Right renal pelvis (tissue), 4 donors: ENCODE results near the gene MYO1G. TPM values are rescaled to one million over a fixed set of nuclear protein-coding genes. Genes with fewer than 3 reads are reported as not detected.

Experiments used
- DNase-seq, 4 donors: peaks; one replicate each; pipeline ENCODE4 v3.0.0-alpha.2; 2013; ENCODE audit warnings: low read depth in 4 of 4, low spot score in 3 of 4, missing footprints in 1 of 4
- polyA plus RNA-seq, 4 donors: library from polyadenylated mRNA; unstranded; fragments of 120-200 nt; gene quantifications; one replicate each; pipeline ENCODE4 v1.2.1, GENCODE V29; 2013; ENCODE audit not compliant: insufficient read length in 4 of 4

The MYO1G gene
- polyA plus RNA-seq, 4 donors = 0.31 to 0.60 (median 0.47) TPM

- no peak for DNase-seq
Measured at GRCh38 chr7:44981035-44981706, 2.4 kb upstream of the MYO1G start.

DNA sequence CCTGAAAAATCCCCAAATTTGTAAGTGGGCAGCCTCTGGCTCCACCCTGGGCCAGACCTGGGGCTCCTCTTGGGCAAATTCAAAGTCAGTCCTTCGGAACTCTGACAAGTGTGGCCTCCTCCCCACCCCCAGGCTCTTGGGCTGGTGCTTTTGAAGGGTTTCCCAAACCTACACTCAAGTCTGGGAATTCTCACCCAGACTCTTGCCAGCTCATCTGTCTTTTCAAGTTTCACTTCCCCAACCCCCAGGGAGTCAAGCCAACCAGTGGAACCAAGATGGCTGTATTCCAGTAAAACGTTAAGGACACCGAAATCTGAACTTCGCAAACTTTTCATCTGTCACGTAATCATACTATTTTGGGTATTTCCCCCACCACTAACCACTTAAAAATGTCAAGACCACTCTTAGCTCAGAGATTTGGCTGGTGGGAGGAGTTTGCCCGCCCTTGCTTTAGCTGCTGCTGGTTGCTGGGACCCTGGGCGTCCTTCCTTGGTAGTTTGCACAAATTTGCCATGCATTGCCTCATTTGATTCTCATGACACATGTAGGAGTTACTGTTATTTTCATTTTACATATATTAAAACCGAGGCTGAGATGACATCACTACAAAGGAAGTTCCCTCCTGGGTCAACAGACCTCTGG is 1.7 kb upstream of the MYO1G start:
- no peak for DNase-seq

- no peak for DNase-seq
Measured at GRCh38 chr7:44979481-44980392, 922 bp upstream of the MYO1G start.

GRCh38 chr7:44977959-44978335 is 868 bp downstream of the MYO1G start:
- DNase-seq = no peak

- DNase-seq = no peak
Measured at GRCh38 chr7:44977304-44977958, 1.4 kb downstream of the MYO1G start.

GRCh38 chr7:44976746-44977196 is 2.0 kb downstream of the MYO1G start:
- no peak for DNase-seq

DNA sequence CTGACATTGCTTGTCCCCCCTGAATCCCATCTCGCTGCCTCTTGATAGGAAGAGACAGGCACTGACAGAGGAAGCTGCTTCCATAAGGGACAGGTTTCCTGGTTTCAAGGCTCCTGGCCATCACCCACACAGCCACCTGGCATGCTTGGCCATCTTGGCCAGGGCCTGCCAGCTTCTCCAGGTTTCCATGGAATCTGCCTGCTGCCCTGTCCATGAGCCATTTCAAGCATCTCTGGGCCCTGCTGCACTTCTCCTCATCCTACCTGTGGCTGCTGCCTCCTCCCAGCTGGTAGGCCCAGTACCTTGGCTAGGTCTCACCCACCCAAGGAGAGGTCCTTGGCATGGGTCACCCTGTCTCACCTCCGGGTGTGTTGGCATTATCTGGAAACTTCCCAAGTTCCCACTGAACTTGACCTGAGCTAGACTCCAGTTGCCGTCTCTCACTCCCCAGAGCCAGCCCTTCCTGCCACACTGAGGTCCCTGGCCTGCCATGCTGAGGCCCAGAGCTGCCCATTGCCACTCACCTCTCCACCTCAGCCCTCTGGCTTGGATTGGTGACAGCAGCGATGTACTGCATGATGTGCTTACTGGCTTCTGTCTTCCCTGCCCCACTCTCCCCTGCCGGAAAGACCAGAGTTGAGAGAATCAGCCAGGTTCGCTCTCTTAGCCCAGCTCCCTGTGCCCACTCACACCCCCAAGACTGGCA is 2.6 kb downstream of the MYO1G start:
- no peak for DNase-seq

- DNase-seq = no peak
Measured at GRCh38 chr7:44975331-44976039, 3.3 kb downstream of the MYO1G start.

DNA sequence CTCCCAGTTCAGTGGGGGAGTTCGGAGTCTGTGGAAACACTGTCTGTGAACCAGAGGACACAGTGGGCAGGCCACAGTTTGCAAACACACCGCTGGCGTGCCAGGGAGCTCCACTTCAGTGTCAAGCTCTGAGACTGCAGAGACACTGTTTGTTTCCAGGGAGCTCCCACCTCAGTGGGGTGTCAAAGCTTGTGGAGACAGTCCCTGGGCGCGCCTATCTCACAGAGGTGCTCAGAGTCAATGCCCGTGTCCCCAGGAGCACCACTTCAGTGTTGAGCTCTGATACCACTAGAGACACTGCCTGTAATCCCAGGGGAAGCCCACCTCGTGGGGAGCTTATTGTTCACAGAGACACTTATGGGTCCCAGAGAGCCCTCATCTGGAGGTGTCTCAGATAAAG is 4.3 kb downstream of the MYO1G start:
- no peak for DNase-seq

- DNase-seq = no peak
Measured at GRCh38 chr7:44973610-44974401, 5.0 kb downstream of the MYO1G start.

DNA sequence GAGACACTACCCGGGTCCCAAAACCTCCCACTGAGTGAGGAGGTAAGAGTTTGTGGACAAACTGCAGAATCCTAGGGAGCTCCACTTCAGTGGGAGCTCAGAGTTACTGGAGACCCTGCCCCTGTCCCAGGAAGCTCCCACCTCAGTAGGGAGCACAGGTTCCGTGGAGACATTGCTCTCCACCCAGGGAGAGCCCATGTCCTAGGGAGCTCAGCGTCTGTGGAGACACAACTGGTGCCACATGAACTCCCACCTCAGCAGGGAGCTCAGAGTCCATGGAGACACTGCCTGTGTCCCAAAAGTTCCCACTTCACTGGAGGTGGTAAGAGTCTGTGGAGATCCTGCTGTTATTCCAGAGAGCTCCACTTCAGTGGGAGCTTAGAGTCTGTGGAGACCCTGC is 6.3 kb downstream of the MYO1G start:
- no peak for DNase-seq

DNA sequence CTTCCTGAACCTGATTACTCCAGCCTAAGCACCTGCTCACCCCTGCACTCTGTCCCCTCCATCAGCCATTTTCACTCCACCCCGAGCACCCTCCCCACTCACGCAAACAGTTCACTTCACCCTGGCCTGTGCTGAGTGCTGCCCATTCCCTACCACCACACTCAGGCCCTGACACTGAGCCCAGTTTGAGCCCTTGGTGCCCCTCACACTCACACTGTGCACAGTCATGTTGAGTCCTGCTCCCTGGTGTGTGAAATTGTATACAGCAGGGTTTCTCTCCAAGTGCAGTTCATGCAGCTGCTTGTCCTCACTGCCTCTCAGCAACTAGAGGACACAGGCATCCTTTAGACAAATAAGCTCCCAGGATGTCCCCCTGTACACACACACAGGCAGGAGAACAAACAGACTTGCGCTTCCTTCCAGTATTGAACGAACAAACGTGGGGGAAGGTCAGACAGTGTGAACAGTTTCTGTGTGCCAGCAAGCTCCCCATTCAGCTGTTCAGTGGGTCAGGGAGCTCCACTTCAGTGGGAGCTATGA is 6.8 kb downstream of the MYO1G start:
- no peak for DNase-seq

- no peak for DNase-seq
Measured at GRCh38 chr7:44971188-44971901, 7.5 kb downstream of the MYO1G start.

DNA sequence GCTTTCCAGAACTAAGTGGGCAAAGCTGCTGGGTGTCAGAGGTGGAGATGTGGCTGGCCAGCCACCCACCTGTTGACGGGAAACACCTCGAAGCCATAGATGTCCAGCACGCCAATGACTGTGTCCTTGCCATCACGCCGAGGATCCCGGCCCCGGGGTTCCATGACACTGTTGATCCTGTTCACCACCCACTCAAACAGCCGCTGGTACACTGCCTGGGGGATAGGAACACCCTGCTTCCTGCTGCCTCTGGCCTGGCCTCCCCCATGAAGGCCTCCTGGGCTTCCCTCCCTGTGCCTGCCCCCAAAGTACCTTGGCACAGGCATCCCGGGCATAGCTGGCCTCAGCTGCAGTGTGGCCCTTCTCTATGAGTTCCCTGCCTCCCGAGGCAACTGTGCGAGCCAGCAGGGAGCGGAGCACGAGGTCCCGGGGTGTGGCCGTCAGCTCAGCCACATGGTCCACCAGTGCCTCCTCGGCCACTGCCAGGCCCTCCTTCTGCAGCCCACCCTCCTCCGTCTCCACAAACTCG is 8.2 kb downstream of the MYO1G start:
- no peak for DNase-seq

- no peak for DNase-seq
Measured at GRCh38 chr7:44969701-44970522, 8.9 kb downstream of the MYO1G start.

DNA sequence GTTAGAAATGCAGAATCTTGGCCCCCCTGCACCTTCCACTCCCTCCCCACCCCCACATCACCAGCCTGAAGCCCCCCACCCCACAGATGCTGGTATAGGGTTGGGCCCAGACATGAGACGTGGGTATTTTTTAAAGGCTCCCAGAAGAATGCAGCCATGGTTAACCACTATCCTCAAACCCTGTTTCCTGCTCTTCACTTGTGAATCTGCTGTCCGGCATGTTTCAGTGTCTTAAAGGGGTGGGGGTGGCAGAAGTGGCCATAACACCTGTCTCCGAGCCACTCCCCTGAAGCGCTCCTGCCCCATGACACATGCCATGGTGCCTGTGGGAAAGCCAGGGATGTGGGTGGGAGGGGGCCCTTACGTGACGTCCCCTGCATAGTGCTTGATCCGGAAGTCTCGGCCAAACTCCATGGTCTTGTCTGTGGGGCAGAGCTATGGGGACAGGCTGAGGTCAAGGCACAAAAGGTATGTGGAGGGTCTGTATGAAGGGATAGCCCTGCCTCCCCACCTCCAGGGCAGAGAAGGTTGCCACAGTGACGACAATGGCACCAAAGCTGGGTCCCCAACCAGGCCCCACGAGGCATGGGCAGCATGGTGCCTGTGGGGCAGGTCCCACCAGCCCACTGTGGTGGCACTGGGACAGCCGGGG is 9.6 kb downstream of the MYO1G start:
- DNase-seq = no peak
